Head of caudate nucleus (tissue), 42 donors: Measurements from ENCODE around the gene TNFRSF11A.
A peak's percentile ranks its signal among the peaks of the same experiment; 100 is the strongest.

ENCODE experiments used
- DNase-seq, 42 donors: peaks; one replicate each; pipeline versions ENCODE4 v3.0.0 to v3.0.0-alpha.2; 2020 to 2021; ENCODE audit warnings: mixed read lengths in 7 of 42
- intact Hi-C: fragments of 100-400 bp; cut with DNase I; formaldehyde crosslinking; loops from one replicate; pipeline ENCODE4 v1.15.0; 2022

TNFRSF11A gene

DNA sequence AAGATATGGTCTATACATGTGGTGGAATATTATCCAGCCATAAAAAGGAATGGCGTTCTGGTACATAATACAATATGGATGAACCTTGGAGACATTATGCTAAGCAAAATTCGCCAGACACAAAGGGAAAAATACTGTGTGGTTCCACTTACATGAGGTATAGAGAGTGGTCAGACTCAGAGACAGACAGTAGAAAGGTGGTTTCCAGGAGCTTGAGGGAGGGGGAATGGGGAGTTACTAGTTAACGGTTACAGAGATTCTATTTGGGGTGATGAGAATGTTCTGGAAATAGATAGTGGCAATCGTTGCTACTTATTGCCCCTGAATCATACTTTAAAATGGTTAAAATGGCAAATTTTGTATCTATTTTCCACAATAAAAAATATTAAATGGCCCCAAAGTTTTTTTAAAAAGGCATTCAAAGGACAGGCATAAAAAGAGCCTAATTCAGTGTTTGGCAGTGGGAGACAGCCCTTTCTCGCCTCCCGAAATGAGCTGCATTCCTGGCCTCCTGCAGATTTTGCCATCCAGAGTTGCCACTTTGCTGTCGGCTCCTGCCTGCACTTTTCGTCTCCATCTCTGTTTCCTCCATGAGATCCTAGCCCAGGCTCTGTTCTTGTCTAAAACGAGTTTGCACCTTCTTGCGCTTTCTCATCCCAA, 13.5 kb downstream of the TNFRSF11A start:
- DNase-seq: no peak
- intact Hi-C loops: no loop called here

DNA sequence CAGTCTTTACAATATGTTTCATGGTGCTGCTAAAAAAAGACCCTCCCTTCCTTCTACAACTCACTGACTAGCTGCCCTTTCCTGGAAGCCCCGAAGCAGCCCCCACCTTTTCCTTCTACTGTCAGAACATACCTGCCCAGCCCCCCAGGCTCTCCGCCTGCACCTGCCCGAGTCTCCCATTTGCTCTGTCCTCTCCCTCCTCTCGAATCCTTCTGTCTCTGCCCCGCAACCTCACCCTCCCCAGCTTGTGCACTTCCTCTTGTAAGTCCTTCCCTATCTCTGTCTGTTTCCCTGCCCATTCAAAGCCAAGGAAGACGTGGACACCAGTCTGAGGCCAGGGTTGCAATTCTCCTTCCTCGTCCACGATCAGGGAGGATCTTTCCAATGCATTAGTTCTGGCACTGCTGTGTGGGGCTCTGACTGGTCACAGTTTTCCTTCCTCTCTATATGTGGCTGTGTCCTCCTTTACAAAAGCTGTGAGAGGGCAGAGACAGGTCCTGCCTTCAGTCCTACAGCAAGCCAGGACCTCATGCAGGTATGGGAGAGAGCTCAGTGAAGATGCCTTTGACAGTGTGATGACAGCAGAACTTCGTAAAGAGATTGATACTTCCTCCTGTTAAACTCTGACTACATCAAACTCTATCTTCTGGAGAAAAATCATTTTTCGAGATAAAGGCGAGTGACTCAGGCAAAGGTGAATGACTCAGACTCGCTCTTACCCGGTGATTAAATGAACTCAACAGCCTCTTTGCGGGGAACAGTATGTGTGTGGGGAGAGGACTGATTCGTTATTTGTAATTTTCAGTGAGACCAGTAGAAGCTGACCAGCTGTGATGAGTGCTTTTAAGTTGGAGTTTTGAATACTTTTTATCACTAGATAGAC, 14.2 kb downstream of the TNFRSF11A start:
- DNase-seq: peak in 15 of 42 donors; percentile 10 to 73 (median 42)
- intact Hi-C loops: no loop called here

DNA sequence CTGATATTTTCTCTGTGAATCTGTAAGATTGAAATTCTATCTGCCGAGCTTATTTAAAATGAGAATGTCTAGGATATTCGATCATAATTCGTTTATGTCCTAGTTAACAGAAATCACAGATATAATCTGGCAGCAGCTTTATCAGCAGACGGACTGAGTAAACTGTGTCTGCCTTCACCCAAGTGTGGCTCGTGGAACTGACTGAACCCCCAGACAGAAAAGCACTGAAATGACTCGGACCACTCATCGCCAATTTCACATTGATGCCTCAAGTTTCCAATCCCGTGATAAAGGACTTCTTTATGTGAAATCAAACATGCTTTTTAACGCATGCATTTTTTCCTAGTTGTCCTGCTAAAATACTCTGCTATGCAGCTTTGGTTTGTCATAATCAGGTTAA, 15.9 kb downstream of the TNFRSF11A start:
- intact Hi-C loops: no loop called here
- no peak for DNase-seq

DNA sequence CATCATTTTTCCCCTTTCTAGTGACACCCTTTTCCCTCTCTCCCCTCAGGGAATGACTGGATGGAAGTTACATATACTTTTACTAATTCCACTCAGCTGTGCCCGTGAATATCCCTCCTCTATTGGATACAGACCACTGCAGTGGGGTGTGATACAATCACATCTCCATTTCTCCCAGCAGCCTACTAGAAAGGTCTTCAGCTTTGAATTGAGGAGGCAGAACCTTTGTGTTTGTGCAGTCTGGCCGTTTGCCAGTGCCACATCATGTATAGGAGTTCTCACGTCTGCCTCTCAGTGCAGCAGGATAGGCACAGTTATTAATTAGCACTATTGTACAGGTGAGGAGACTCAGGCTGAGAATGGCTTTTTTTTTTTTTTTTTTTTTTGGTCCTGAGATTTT, 16.4 kb downstream of the TNFRSF11A start:
- DNase-seq: no peak
- intact Hi-C loops: no loop called here

DNA sequence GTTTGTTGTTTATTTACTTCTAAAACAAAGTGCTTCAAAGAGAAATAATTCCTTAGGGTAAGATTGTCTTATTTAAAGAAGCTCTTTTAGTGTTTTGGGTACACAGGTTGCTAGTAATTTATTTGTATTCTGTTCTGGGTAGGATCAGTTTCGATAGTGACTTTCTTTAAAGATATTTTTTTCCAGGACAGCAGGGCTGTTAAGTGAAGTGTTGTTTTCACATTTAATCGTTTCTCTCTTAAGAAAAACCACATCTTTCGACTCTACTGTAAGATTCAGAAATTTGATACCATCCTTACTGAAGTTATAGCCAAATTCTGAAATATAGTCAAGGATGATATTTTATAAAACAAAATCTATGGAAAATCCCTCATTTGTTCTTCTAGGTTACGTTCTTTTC, 17.8 kb downstream of the TNFRSF11A start:
- intact Hi-C loops: no loop called here
- no peak for DNase-seq

DNA sequence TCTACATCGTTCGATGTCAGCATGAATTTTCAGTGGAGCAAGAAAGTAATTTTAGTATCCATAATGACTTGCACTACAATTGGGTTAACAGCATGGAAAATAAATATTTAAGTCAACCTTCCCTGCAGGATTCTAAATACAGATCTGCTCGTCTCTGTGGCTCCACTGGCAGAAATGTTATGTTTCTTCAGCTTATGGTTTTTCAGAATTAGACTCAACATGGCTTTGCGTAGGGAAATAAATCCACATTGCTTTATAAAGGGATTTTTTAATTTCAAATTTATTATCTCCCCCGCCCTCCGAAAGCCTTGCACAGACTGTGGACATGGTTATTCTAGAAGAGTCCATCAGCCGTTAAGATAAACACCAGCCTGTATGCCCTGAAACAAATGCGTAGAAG, 18.2 kb downstream of the TNFRSF11A start:
- DNase-seq: no peak
- intact Hi-C loops: no loop called here

DNA sequence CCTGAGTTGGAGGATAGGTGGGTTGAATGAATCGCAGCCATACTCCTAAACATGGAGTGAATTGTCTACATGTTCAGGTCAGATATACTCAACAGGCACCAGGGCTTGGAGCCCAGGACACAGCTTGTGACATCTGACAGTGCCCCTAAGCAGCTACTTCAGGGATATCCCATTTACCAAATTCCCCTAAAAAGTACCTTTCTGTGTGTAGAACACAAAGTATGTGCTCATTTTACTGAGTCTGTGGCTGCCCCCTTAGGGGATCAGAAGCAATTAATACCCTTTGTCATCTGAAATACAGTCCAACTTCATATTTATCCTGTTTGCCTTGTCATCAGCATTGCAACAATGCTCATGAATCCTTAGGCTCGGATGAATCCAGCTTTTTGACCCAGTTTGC, 20.8 kb downstream of the TNFRSF11A start:
- no peak for DNase-seq
- intact Hi-C loops: no loop called here

DNA sequence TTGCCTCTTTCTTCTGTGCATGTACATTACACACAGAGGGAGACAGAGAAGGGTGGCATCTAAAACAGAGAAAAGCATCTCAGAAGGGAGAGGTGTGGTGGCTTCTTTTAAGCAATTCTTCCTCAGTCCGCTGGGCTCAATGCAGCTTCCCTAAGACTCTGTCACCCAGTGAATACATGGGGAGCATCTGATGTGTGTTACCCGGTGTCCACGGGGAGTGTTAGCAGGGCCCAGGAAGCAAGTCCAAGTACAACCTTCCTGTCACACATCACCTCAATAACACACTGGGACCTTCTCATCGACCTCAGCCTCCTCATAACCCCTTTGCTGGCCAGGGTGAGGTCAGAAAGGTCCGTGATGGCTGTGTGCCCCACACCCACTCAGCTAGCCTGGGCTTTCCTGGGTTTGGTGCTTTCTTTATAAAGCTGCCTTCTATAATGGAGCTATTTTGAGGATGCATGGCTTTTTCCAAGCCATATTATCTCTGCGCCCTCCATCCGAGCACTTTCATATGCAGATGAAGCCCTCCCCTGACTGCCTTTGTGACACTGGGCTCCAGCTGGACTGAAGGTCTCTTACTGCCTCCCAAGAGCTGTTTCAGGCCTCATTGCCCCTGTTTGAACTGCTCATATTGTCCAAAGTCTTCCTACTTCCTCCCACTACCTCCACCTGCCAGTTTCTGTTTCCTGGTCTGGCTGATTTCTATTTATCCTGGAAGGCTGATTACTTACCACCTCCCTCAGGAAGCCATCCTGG, 21.4 kb downstream of the TNFRSF11A start:
- no peak for DNase-seq
- intact Hi-C loops: no loop called here

DNA sequence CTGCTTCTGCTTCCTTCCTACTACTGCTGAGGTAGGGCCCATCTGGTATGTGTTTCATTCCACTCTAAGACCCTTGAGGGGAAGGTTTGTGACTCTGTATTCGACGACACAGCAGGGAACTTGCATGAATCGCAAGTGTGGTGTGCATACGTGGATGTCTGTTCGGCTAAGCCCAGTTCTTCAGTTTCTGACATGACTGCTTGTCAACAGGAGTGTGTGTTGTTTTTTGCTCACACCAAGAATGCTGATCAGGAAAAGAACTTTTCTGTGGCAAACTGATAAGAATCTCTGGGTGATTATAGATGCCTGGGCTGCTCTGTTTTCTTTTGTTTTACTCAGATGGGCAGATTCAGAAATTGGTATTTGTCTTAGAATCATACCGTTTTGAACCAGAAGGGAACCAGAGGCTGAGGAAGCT, 22.0 kb downstream of the TNFRSF11A start:
- no peak for DNase-seq
- intact Hi-C loops: no loop called here

DNA sequence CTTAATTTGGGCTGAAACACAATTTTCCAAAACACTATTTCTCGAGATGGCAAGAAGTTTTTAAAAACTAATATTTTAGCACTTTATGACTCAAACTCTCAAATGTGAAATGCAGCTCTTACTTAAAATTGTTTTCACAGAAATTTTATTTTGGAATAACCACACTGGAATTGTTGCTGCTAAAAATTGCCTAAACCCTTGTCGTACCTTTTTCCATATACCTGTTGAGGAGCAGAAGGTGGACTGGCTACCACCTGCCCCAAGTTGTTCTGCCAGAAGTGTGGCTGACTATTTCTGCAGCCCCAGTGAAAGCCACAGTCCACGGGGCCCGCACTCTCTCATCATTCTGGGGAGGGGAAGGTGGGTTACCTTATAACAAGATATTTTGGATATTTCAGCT, 23.4 kb downstream of the TNFRSF11A start:
- DNase-seq: no peak
- intact Hi-C loops: no loop called here

DNA sequence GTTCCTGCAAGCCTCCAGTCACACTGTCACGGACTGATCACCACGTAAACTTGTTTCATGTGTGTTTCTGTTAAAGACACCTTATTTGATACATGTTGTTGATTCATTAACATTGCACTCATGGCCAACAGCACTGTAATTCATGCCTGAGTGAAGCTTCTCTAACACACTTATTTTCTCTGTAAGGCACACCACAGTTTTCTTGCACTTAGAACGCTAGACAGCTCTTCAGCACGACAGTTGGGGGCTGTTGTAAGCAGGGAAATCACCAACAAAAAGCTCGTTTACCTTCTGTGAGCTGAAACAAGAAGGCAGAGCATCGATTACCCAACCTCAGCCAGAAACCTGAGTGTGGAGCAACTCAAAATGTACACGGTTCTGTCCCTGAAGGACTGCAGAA, 28.1 kb downstream of the TNFRSF11A start:
- intact Hi-C loops: no loop called here
- no peak for DNase-seq

DNA sequence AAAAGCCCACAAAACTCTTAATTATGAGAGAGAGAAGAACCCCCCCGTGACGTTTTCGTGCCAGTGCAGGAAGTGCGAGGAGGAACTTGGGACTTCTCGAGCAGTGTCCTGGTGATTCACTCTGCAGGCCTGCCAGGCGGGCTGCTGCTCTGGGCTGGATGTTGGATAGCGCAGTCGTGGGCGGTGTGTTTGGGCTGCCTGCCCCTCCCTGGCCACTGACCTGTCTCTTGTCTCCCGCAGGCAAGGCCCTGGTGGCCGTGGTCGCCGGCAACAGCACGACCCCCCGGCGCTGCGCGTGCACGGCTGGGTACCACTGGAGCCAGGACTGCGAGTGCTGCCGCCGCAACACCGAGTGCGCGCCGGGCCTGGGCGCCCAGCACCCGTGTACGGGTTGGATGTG, 29.0 kb downstream of the TNFRSF11A start:
- intact Hi-C loops: no loop called here
- DNase-seq: no peak

DNA sequence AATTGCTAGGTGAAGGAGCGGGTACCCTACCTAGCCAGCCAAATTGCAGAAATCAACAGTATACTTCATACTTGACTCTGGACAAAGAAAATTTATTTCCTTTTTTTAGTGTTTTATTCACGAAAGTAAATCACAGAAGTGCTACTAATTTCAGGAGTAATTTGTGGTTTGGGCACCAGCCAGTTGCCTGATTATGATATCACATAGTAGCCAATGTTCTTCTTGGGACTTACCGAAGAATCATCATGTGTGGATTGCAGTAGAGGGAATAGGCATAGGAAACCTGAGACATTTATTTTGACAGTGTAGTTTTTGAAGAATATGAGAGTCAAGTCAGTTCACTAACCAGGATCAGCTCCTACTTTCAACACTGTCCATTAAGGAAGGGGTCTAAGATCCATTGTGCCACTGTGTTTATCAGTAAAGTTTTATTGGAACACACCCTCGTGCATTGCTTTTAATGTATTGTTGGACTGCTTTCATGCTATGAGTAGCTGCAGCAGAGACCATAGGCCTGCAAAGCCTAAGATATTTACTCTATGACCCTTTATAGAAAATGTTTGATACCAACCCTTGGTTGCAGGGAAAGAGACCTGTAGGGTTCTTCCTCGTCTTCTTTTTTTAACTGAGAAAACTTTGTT, 32.1 kb downstream of the TNFRSF11A start:
- intact Hi-C loops: no loop called here
- no peak for DNase-seq

DNA sequence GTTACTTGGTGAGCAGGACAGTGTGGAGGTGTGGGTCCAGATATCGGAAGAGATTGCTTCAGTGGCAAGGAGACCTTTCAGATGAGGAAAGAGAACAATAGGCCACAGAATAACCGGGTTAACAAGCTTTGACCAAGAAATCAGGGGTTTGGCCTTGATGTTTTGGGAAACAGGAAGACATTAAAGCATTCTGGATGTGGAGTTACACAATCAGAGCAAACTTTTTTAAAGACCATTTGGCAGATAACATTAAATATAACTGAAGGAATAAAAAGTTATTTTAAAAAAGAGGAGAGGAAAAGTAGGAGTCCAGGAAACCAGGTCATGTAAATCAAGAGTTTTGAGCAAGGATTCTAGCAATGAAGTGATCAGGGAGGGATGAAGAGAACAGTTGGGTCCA, 35.7 kb downstream of the TNFRSF11A start:
- no peak for DNase-seq
- intact Hi-C loops: no loop called here

DNA sequence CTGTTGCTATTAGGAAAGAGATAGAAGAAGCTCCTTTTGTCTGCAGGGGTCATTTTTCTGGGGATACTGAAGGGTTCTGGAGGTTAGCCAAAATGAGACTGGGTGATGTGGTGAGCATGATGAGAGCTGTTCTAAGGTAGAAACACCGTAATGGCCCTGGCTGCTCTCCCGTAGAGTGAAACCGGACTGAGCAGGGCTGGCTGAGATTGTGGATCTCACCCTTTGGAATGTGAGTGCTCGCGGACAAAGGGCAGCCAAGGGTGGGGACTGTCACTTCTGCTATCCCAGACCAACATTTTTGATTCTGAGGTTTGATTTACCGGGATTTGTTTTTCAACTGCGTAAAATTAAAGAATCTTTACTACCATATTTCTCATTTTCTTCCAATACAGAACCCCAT, 36.2 kb downstream of the TNFRSF11A start:
- no peak for DNase-seq
- intact Hi-C loops: no loop called here

DNA sequence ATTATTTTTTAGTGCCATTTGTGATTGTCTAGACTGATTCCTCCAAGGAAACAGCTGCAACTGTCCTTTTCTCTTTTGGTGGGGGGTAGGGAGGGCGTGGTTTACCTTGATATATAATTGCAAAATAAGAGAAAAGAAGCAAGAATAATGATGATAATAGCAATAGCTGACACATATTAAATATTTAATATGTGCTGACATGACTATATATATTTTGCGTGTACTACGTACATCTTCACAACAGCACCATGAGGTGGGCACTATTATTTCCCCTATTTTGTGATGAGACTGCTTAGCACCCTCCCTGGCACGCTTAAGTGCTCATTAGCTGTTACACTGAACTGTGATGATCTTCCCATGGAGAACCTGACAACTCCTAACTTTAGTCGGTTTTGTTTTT, 39.4 kb downstream of the TNFRSF11A start:
- no peak for DNase-seq
- intact Hi-C loops: no loop called here

DNA sequence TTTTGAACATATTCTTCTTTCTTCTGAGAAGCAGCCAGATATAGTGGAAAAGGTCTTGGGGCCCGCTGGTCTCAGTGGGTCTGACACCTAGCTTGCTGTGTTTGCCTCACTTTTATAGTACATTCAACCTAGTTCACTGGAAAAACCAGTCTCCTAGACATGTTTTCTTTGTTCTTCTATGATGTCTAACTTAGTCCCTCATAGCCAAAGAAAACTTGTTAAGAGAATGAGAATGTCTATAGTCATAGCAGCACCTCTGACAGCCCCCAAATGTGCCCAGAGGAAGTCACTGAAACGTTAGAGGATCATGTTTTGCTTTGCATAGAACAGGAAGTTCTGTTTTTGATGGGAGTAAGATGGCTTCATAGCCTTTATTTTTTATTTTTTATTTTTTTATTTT, 40.3 kb downstream of the TNFRSF11A start:
- intact Hi-C loops: no loop called here
- DNase-seq: no peak

DNA sequence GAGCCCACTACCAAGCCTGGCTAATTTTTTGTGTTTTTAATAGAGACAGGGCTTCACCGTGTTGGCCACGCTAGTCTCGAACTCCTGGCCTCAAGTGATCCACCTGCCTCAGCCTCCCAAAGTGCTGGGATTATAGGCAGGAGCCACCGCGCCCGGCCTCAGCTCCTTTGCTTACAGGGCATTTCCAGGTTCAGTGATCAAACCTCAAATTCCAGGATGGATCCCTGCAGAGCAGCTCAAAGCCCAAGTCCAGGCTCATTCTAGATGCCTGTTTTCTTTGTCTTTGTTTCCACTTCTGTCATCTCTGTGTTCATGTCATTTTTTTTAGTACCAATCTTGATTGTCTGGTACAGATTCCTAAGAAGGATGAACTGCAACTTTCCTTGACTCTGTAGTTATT, 41.9 kb downstream of the TNFRSF11A start:
- no peak for DNase-seq
- intact Hi-C loops: no loop called here

DNA sequence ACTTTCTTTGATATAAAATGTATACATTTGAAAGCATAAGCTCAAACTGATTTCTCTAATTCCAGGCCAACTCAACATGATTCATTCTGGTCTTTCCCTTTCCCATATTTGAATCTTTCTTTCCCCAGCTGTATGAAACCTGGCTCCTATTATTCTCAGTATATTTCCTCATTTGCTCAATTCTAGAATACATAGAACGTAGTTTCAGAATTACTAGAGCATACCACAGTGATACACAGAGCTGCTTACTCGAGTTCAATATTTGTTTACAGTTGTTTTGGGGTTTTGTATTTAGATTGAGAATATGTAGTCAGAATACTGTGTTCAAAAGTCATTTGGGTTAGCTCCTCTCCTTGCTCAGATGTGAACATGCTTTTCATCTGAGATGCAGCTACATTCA, 43.0 kb downstream of the TNFRSF11A start:
- intact Hi-C loops: no loop called here
- DNase-seq: no peak
